Ammon's horn (tissue), 1 donor: ENCODE measurements around the gene MZT2A.
"Not testable (repeated sequence)": the region's sequence is repeated elsewhere in the genome, so short reads cannot be mapped to it uniquely, and the experiment has no call there.

Experiments
- DNase-seq: peaks from one replicate; pipeline ENCODE4 v3.0.0-alpha.2; 2016; ENCODE audit warnings: low spot score

MZT2A gene

DNA sequence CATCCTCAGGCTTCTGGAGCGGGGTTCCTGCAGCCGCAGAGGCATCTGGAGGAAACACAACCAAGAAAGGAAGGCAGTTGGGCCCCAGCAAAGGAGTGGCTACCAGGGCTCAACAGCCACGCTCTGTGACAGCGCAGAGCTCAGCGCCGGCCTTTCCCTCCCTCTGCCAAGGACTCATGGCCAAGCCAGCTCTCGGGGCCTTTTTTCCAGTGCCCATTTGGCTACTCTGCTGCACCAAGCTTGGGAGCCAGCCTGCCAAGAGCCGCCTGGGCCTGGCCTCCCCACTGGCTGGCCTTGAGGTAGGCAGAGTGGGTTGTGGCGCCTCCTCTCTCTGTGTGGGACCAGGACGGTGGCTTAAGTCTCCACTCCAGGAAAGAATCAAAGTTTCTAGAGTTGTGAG lies 28.3 kb upstream of the MZT2A start:
- DNase-seq = no peak

- DNase-seq = not testable (repeated sequence)
These were observed 27.8 kb upstream of the MZT2A start for GRCh38 chr2:131519871-131520470.

DNA sequence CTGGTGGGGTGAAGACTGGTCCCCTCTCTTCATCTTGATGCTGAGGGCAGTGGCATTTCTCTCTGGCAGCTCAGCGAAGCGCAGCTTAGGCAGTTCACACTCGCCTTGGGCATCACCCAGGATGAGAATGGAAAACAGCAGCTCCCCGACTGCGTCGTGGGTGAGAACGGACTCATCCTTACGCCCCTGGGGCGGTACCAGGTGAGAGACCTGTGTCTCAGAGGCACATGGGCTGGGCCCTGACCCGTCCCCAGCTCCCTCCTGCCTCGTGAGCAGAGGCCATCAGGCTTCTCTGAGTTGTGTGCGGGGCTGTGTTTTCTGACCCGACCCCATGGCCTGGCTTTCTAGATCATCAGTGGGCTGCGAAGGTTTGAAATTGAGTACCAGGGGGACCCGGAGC lies 27.3 kb upstream of the MZT2A start:
- no peak for DNase-seq

GRCh38 chr2:131518531-131518930 lies 26.3 kb upstream of the MZT2A start:
- not testable (repeated sequence) for DNase-seq

- DNase-seq = not testable (repeated sequence)
These were observed 25.7 kb upstream of the MZT2A start for GRCh38 chr2:131517856-131518255.

DNA sequence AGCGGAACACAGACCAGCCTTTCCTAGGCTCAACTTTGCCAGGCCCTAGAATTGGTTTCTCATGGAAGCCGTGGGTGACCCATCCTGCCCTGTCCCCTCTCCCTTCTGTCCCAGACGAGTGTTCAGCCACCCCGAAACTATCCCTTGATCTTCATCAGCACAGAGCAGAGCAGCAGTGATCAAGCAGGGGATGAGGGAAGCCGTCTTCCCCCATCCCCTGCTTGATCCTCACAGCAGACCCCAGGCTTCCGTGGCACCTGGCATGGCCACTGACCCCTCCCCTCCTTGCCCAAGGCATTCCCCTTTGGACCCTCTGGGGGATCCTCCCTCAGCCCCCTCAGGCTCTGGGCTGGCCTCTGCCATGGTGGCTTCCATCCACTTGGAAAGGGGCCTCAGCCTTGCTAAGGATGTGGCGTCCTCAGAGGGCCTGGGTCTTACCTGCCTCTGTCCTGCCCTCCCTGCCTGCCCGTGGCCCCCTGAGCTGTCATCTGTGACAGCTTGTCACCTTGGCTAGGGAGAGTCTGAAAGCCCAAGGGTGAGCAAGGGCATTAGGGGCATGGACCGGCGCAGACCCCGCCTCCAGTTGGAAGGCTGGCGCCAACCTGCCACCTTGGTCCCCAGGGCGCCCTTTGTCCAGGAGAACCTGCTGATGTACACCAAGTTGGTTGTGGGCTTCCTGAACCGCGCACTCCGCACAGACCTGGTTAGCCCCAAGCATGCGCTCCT lies 25.1 kb upstream of the MZT2A start:
- DNase-seq = no peak

DNA sequence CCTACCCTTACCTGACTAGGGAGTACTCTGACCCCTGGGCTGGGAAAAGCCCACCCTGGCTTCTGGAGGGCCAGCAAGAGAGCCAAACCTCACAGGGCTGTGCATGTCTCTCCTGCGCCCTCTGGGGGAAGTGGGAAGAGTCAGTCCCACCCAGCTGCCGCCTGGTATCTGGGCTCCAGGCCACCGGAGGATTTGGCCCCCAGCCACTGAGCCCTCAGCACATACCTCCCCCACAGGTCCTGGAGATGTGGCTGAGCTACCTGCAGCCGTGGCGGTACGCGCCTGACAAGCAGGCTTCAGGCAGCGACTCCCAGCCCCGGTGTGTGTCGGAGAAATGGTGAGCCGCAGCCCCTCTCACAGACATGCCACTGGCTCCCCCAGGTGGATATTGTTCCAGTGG lies 24.4 kb upstream of the MZT2A start:
- DNase-seq = not testable (repeated sequence)

- DNase-seq = no peak
These were observed 23.8 kb upstream of the MZT2A start for GRCh38 chr2:131516011-131516410.

DNA sequence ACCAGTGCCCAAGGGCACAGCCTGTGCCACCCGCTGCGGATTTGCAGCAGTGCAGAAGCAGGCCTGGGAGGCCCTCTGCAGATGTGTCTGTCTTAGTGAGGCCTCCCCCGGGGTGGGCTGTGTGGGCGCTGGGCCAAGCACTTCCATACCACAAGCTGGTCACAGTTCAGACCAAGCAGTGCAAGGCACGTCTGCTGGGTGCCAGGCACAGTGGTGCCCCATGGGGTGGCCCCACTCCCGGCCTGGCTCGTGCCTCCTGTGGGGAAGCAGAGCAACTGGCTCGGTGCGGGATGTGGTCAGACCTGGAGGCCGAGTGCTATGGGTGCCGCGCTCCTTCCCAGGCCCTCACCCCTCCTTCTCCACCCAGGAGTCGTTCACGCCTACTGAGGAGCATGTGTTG lies 23.0 kb upstream of the MZT2A start:
- not testable (repeated sequence) for DNase-seq

DNA sequence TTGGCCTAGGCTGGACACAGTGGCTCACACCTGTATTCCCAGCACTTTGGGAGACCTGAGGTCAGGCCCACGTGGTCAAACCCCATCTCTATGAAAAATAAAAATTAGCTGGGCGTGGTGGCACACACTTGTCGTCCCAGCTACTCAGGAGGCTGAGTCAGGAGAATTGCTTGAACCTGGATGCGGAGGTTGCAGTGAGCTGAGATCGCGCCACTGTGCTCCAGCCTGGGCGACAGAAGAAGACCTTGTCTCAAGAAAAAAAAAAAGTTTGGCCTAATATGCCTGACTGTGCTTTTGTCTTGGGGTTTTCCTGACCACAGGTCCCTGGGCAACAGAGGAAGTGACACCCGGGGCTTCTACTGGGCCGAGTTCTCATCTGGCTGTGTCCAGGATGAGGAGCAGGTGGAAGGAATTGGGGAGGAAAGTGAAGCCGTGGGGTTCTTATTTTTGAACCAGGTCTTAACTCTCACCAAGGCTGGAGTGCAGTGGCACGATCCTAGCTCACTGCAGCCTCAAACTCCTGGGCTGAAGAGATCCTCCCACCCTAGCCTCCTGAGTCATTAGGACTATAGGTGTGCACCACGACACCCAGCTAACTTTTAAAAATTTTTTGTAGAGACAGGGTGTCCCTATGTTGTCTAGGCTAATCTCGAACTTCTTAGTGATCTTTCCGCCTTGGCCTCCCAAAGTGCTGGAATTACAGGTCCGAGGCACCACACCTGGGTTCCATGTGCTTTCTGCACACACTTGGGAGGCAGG lies 22.4 kb upstream of the MZT2A start:
- not testable (repeated sequence) for DNase-seq

GRCh38 chr2:131511969-131512870 lies 20.0 kb upstream of the MZT2A start:
- not testable (repeated sequence) for DNase-seq

GRCh38 chr2:131511291-131511968 lies 19.2 kb upstream of the MZT2A start:
- DNase-seq = not testable (repeated sequence)

GRCh38 chr2:131509615-131510014 lies 17.4 kb upstream of the MZT2A start:
- DNase-seq = no peak

GRCh38 chr2:131504082-131504750 lies 12.0 kb upstream of the MZT2A start:
- not testable (repeated sequence) for DNase-seq

- not testable (repeated sequence) for DNase-seq
These were observed 11.4 kb upstream of the MZT2A start for GRCh38 chr2:131503587-131503986.

- not testable (repeated sequence) for DNase-seq
These were observed 6.2 kb upstream of the MZT2A start for GRCh38 chr2:131498321-131498973.

GRCh38 chr2:131495506-131495905 lies 3.3 kb upstream of the MZT2A start:
- DNase-seq = not testable (repeated sequence)

DNA sequence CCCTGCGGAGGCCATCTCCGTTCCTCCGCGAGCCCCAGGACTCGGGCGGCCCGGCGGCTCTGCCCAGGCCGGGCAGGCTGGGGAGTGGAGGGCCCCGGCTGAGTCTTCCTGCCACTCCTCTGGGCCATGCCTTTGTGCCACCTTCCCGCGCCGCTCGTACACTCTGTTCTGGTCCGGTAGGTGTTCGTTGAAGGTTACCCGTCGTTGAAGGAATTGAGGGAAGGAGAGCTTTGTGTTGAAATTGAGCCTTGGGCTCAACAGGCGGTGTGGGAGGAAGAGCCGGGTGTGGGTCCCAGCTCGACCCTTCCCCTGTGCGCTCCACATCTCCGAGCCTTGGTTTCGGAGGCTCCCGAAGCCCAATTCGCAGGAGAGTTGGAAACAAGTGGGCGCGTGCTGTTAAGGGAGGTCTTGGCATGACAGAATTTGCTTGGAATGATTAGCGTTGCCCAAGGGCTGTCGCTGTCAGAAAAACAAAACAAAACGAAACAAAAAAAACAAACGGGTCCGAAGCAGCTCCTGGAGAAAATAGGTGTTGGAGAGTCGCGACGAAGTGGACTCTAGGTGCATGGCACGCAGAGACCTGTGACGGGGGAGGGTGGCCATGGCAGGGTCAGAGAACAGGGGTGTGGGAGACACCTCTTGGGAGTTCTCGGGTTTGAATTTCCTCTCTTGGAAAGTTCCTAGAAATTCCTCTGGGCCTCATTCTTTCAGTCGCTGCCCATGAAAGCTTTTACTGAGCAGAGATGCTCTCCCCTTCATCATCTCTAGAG lies 1.2 kb upstream of the MZT2A start:
- no peak for DNase-seq

DNA sequence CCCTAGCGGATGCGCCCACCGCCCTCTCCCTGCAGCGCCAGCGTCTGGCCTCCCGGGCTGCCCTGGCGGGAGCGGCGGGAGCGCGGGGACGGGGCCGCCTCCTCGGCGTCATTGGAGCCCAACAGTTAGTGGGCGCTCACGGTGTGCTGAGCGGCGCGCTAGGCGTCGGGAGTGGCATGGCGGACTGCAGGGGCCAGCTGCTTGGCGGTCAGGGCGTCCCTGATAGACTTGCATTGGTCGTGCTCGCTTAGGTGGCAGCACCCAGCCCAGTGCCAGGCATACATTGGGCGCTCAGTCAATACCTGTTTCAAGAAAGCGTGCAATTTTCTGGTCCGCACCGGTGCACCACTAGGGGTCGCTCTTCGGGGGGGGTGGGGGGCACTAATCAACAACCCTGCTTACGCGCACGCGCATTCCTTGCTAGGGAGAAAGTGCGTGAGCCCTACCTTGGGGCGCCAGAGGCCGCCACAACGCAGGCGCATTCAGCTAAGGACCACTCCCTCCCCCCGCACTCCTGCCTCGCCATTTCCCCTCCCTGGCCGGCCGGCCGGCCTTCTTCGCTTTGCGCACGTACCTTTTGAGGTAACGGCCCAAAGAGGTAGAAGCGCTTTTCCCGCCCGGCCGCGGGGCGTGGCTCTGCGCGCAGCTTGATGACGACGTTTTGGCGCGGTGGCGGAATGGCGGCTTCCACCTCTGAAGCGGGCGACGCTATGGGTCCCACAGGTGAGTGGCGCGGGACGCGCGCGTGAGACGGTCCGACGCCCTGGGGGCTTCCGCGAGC lies 411 bp upstream of the MZT2A start:
- peak; percentile 93 for DNase-seq
